H1 (cell line): ENCODE measurements around the gene ABCC4. TPM values are rescaled to one million over a fixed set of nuclear protein-coding genes. Genes with fewer than 3 reads are reported as not detected.

ENCODE experiments used
- CTCF ChIA-PET: fragments of 300-600 bp; sonication (Branson Sonifier 250); formaldehyde crosslinking; loops from one replicate; lab custom pipeline; 2021; ENCODE audit not compliant: partially characterized antibody; lab: Charles Lee
- POLR2A ChIA-PET: fragments of 300-600 bp; sonication (Branson Sonifier 250); formaldehyde crosslinking; loops from one replicate; lab custom pipeline; 2021; ENCODE audit warnings: inconsistent platforms; ENCODE audit not compliant: partially characterized antibody; lab: Charles Lee
- DNase-seq, 2 experiments: peaks; one replicate each; pipeline versions ENCODE4 v3.0.0 to v3.0.0-alpha.2; 2010 to 2022; ENCODE audit warnings: low spot score in 2 of 2, low read depth in 1 of 2, mixed read lengths in 1 of 2
- FAIRE-seq: peaks from 2 replicates; lab custom pipeline; 2011; peaks lifted over from hg19 to GRCh38; lab: Jason Lieb, UNC
- H2AFZ ChIP-seq: 2 replicates; pipeline ENCODE4 v1.8.1; 2012; ENCODE audit warnings: low read length, inconsistent platforms
- H2AK5ac ChIP-seq: 2 replicates; pipeline ENCODE4 v1.6.1; 2013; ENCODE audit warnings: low read depth, low read length
- H2BK120ac ChIP-seq: replicated peaks from 2 replicates; pipeline ENCODE3; 2013; ENCODE audit warnings: low read depth, low read length, inconsistent platforms
- H2BK12ac ChIP-seq: 2 replicates; pipeline ENCODE4 v1.6.1; 2013; ENCODE audit warnings: low read depth, low read length
- H2BK15ac ChIP-seq: 2 replicates; pipeline ENCODE4 v1.6.1; 2013; ENCODE audit warnings: low read length
- H2BK20ac ChIP-seq: 2 replicates; pipeline ENCODE4 v1.6.1; 2013; ENCODE audit warnings: low read length
- H2BK5ac ChIP-seq: 2 replicates; pipeline ENCODE4 v1.6.1; 2013; ENCODE audit warnings: low read depth, low read length
- H3K14ac ChIP-seq: 2 replicates; pipeline ENCODE4 v1.6.1; 2013; ENCODE audit warnings: inconsistent platforms; ENCODE audit not compliant: insufficient read length
- H3K18ac ChIP-seq: 2 replicates; pipeline ENCODE4 v1.6.1; 2013; ENCODE audit warnings: low read length; ENCODE audit errors: extremely low read depth
- H3K23ac ChIP-seq: 2 replicates; pipeline ENCODE4 v1.6.1; 2013; ENCODE audit warnings: inconsistent platforms; ENCODE audit not compliant: insufficient read length
- H3K23me2 ChIP-seq: 2 replicates; pipeline ENCODE4 v1.6.1; 2013; ENCODE audit warnings: low read depth, low read length
- H3K27ac ChIP-seq: 2 replicates; pipeline ENCODE4 v1.6.1; 2011; ENCODE audit warnings: low read depth, low read length, inconsistent platforms
- H3K27me3 ChIP-seq, 4 experiments: replicated peaks in 1 of 4; 1 replicate in 1 of 4; 2 replicates in 3 of 4; pipeline versions ENCODE4 v1.6.1 to v1.8.1; 2011 to 2013; ENCODE audit warnings: low read length in 3 of 4, mild to moderate bottlenecking in 3 of 4, inconsistent platforms in 2 of 4, mixed read lengths in 2 of 4, moderate library complexity in 1 of 4; ENCODE audit not compliant: control insufficient read depth in 3 of 4, insufficient read depth in 3 of 4; ENCODE audit errors: extremely low read depth in 1 of 4
- H3K36me3 ChIP-seq, 4 experiments: 2 replicates each; pipeline versions ENCODE4 v1.6.1 to v1.8.1; 2011 to 2013; ENCODE audit warnings: mild to moderate bottlenecking in 4 of 4, low read length in 3 of 4, moderate library complexity in 2 of 4, control low read depth in 1 of 4, inconsistent platforms in 1 of 4; ENCODE audit not compliant: insufficient read depth in 4 of 4, control insufficient read depth in 2 of 4
- H3K4ac ChIP-seq: replicated peaks from 2 replicates; pipeline ENCODE3; 2013; ENCODE audit warnings: low read length, low read depth, mixed read lengths, inconsistent platforms; ENCODE audit not compliant: insufficient read length
- H3K4me1 ChIP-seq, 4 experiments: replicated peaks in 1 of 4; 1 replicate in 1 of 4; 2 replicates in 3 of 4; pipeline versions ENCODE4 v1.6.1 to v1.8.1; 2011 to 2013; ENCODE audit warnings: low read length in 3 of 4, inconsistent platforms in 2 of 4, mixed read lengths in 1 of 4; ENCODE audit not compliant: insufficient read depth in 4 of 4, control insufficient read depth in 3 of 4
- H3K4me2 ChIP-seq, 2 experiments: 2 replicates each; pipeline versions ENCODE4 v1.6.1 to v1.8.1; 2011 to 2013; ENCODE audit warnings: low read depth in 2 of 2, low read length in 2 of 2, control low read depth in 1 of 2, inconsistent platforms in 1 of 2, mild to moderate bottlenecking in 1 of 2; ENCODE audit not compliant: insufficient read depth in 1 of 2
- H3K4me3 ChIP-seq, 4 experiments: fragments of 200-600, 300-600 bp in 1 of 4; sonication (generic), shearing (Covaris generic), sonication (Bioruptor Twin) in 1 of 4; 2 replicates each; pipeline versions ENCODE4 v1.5.1 to v1.8.1; 2011 to 2016; ENCODE audit warnings: low read length in 4 of 4, low read depth in 3 of 4, control low read depth in 2 of 4, inconsistent platforms in 2 of 4, mild to moderate bottlenecking in 2 of 4, mixed read lengths in 1 of 4, moderate library complexity in 1 of 4; ENCODE audit not compliant: insufficient read depth in 2 of 4; ENCODE audit errors: extremely low read depth in 1 of 4
- H3K56ac ChIP-seq: replicated peaks from 2 replicates; pipeline ENCODE3; 2013; ENCODE audit warnings: low read depth, mild to moderate bottlenecking, mixed read lengths, low read length, inconsistent platforms; ENCODE audit not compliant: insufficient read length
- H3K79me1 ChIP-seq: 2 replicates; pipeline ENCODE4 v1.6.1; 2013; ENCODE audit warnings: low read depth, low read length, control low read depth
- H3K79me2 ChIP-seq, 2 experiments: 2 replicates each; pipeline versions ENCODE4 v1.6.1 to v1.8.1; 2012 to 2013; ENCODE audit warnings: low read length in 2 of 2, mild to moderate bottlenecking in 2 of 2, inconsistent platforms in 1 of 2; ENCODE audit not compliant: insufficient read depth in 2 of 2, control insufficient read depth in 1 of 2
- H3K9ac ChIP-seq, 4 experiments: replicated peaks in 1 of 4; 1 replicate in 1 of 4; 2 replicates in 3 of 4; pipeline versions ENCODE4 v1.6.1 to v1.8.1; 2011 to 2013; ENCODE audit warnings: low read depth in 3 of 4, low read length in 3 of 4, control low read depth in 2 of 4, mild to moderate bottlenecking in 2 of 4, moderate library complexity in 2 of 4, inconsistent platforms in 1 of 4; ENCODE audit errors: extremely low read depth in 1 of 4
- H3K9me3 ChIP-seq, 2 experiments: 2 replicates each; pipeline versions ENCODE4 v1.6.1 to v1.8.1; 2012 to 2013; ENCODE audit warnings: mild to moderate bottlenecking in 2 of 2, moderate library complexity in 2 of 2, control low read depth in 1 of 2, inconsistent platforms in 1 of 2, low read depth in 1 of 2, low read length in 1 of 2, mixed read lengths in 1 of 2; ENCODE audit not compliant: insufficient read depth in 2 of 2
- H4K20me1 ChIP-seq, 2 experiments: replicated peaks in 1 of 2; 2 replicates each; pipeline versions ENCODE3 to v1.8.1; 2011 to 2013; ENCODE audit warnings: inconsistent platforms in 2 of 2, low read length in 2 of 2, mild to moderate bottlenecking in 1 of 2; ENCODE audit not compliant: insufficient read depth in 2 of 2, control insufficient read depth in 1 of 2
- H4K5ac ChIP-seq: 2 replicates; pipeline ENCODE4 v1.6.1; 2013; ENCODE audit warnings: low read length, low read depth, mixed read lengths, inconsistent platforms; ENCODE audit not compliant: insufficient read length
- H4K8ac ChIP-seq: 2 replicates; pipeline ENCODE4 v1.8.0; 2013; ENCODE audit warnings: mild to moderate bottlenecking, moderate library complexity, low read length, inconsistent platforms; ENCODE audit not compliant: insufficient read depth; ENCODE audit errors: extremely low read depth
- H4K91ac ChIP-seq: replicated peaks from 2 replicates; pipeline ENCODE3; 2013; ENCODE audit warnings: low read length, mixed read lengths, inconsistent platforms; ENCODE audit not compliant: insufficient read length
- ATF3 ChIP-seq: IDR thresholded peaks from 2 replicates; pipeline ENCODE4 v1.6.1; 2011; ENCODE audit warnings: low read depth, mild to moderate bottlenecking, low read length; ENCODE audit not compliant: insufficient read depth
- BCL11A ChIP-seq, 2 experiments: IDR thresholded peaks; one replicate each; pipeline ENCODE4 v1.6.1; 2011; ENCODE audit warnings: low read depth in 2 of 2, low read length in 2 of 2, mild to moderate bottlenecking in 2 of 2
- CHD1 ChIP-seq: IDR thresholded peaks from 2 replicates; pipeline ENCODE4 v1.6.1; 2012; ENCODE audit warnings: low read depth, low read length, improper control_type of control experiment
- CHD2 ChIP-seq: IDR thresholded peaks from 2 replicates; pipeline ENCODE4 v1.6.1; 2012; ENCODE audit warnings: low read length, improper control_type of control experiment
- FOSL1 ChIP-seq: IDR thresholded peaks from 2 replicates; pipeline ENCODE4 v1.6.1; 2011; ENCODE audit warnings: mild to moderate bottlenecking, low read depth, low read length, moderate library complexity; ENCODE audit not compliant: insufficient read depth
- HDAC2 ChIP-seq, 2 experiments: fragments of 300-600 bp in 1 of 2; sonication (generic) in 1 of 2; IDR thresholded peaks; 2 replicates each; pipeline ENCODE4 v1.6.1; 2011 to 2012; ENCODE audit warnings: low read depth in 2 of 2, low read length in 2 of 2, mild to moderate bottlenecking in 2 of 2, moderate library complexity in 2 of 2, borderline replicate concordance in 1 of 2, inconsistent platforms in 1 of 2
- JUND ChIP-seq: IDR thresholded peaks from 2 replicates; pipeline ENCODE4 v1.6.1; 2011; ENCODE audit warnings: mild to moderate bottlenecking, improper control_type of control experiment, low read length
- KDM1A ChIP-seq: fragments of 200-600, 300-600 bp; sonication (generic); IDR thresholded peaks from 2 replicates; pipeline ENCODE4 v1.7.1; 2016; ENCODE audit warnings: mild to moderate bottlenecking, low read length, borderline replicate concordance
- KDM5A ChIP-seq: fragments of 200-600 bp; IDR thresholded peaks from 2 replicates; pipeline ENCODE4 v1.7.1; 2012; ENCODE audit warnings: mild to moderate bottlenecking, low read length, inconsistent platforms, mixed read lengths
- NANOG ChIP-seq: IDR thresholded peaks from 2 replicates; pipeline ENCODE4 v1.6.1; 2011; ENCODE audit warnings: low read length, low read depth, mild to moderate bottlenecking, inconsistent platforms; ENCODE audit not compliant: insufficient read depth, poor library complexity, severe bottlenecking
- POU5F1 ChIP-seq: IDR thresholded peaks from 2 replicates; pipeline ENCODE4 v1.6.1; 2011; ENCODE audit warnings: low read depth, mild to moderate bottlenecking, low read length, moderate library complexity
- SP1 ChIP-seq: IDR thresholded peaks from 2 replicates; pipeline ENCODE4 v1.6.1; 2011; ENCODE audit warnings: low read depth, low read length
- SP4 ChIP-seq: IDR thresholded peaks from 2 replicates; pipeline ENCODE4 v1.6.1; 2012; ENCODE audit warnings: low read length, inconsistent platforms
- TBP ChIP-seq: IDR thresholded peaks from 2 replicates; pipeline ENCODE4 v1.6.1; 2011; ENCODE audit warnings: low read depth, low read length, improper control_type of control experiment
- WGBS, 2 experiments: shearing (Covaris generic) in 1 of 2; methylation state at CpG; one replicate each; pipeline versions ENCODE4 v1.1.6 to v1.1.7; 2013 to 2015; ENCODE audit warnings: low lambda C conversion rate in 2 of 2, mixed read lengths in 2 of 2, inconsistent platforms in 1 of 2, low coverage in 1 of 2, missing lambda C conversion rate in 1 of 2; ENCODE audit not compliant: insufficient replicate concordance in 2 of 2, insufficient coverage in 1 of 2, insufficient read length in 1 of 2; ENCODE audit errors: extremely low coverage in 1 of 2, missing lambda C conversion rate in 1 of 2; 5-methylcytosine and 5-hydroxymethylcytosine counted together
- polyA plus RNA-seq, 7 experiments: library from polyadenylated mRNA; depleted of rRNA in 3 of 7; stranded (reverse) in 5 of 7; unstranded in 2 of 7; fragments of >200 nt in 5 of 7; fragments of 200-250 nt in 2 of 7; gene quantifications; 1 replicate in 5 of 7; 2 replicates in 1 of 7; 4 replicates in 1 of 7; pipeline versions ENCODE4 v1.2.1 to v1.2.3, GENCODE V29; 2011 to 2013; ENCODE audit warnings: missing spikeins in 2 of 7, mixed read lengths in 2 of 7
- total RNA-seq: library from RNA; stranded (reverse); fragmentation: NEBNext Ultra II Directional; extraction: Animal tissue kit (Norgen Biotek cat#: 25700); gene quantifications from 2 replicates; pipeline ENCODE4 v1.2.1, GENCODE V29; 2021

ABCC4 gene
- total and polyA plus RNA-seq, 2 of the 8 experiments (the other 6 are each of a cell fraction or from before 2014, with no cell fraction given), result 4.0 to 14.1 TPM

DNA sequence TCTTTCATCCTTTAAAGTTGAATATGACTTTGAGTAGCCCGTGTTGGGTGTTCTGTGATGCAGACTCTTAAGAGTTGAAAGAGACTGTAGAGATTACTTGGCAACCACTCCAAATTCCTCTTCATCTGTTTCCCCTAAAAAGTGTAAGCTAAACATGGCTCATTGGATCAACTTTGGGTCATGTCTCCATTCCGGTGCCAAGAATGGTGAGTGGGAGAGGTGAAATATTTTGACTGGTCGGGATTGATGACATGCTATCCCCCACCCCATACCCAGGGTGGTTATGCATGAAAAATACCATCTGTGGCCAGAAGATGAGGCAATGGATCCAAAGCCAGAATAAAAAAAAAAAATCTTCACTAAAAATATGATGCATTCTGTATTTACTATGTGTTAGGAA lies 307.6 kb downstream of the ABCC4 start:
- no peak overlapping the region for H3K9ac ChIP-seq
- H2AFZ ChIP-seq, result no peak overlapping the region
- 89% methylated on average over 3 of the region's 3 CpGs; no CpG with 5 or more reads in 1 of the 2 experiments for WGBS, 2 experiments
- H4K5ac ChIP-seq, result no peak overlapping the region
- no peak overlapping the region for H3K56ac ChIP-seq
- no peaks in the 10 kb centered on the region for H3K79me2 ChIP-seq
- H3K27ac ChIP-seq, result no peak overlapping the region
- no peaks in the 10 kb centered on the region for H3K9me3 ChIP-seq
- H3K4me3 ChIP-seq, result no peak overlapping the region
- H3K4me2 ChIP-seq, result no peak overlapping the region
- H2BK20ac ChIP-seq, result no peak overlapping the region
- no peak overlapping the region for H2BK15ac ChIP-seq
- no peak overlapping the region for H4K91ac ChIP-seq
- no peaks in the 10 kb centered on the region for H3K23me2 ChIP-seq
- TF ChIP-seq SP1 (no peak), JUND (no peak), TBP (no peak), KDM1A (no peak), SP4 (no peak), FOSL1 (no peak), HDAC2 (IDR thresholded peaks at IDR 0.05; ENCODE audit: borderline replicate concordance in 1 of 2, low read depth in 2 of 2, low read length in 2 of 2) (no peak), NANOG (no peak), ATF3 (no peak), CHD1 (no peak), BCL11A (IDR thresholded peaks at IDR 0.05; ENCODE audit: low read depth in 2 of 2, low read length in 2 of 2) (no peak), CHD2 (no peak), POU5F1 (no peak), KDM5A (no peak)
- H3K4me1 ChIP-seq, result peaks cover 1 to 8% (median 5%) of the 10 kb centered on the region in 4 experiments; a peak in 2 of 7 replicates
- no peak overlapping the region for H3K23ac ChIP-seq
- no peaks in the 10 kb centered on the region for H3K36me3 ChIP-seq
- no peak overlapping the region for H3K18ac ChIP-seq
- H3K79me1 ChIP-seq, result no peaks in the 10 kb centered on the region
- H2BK5ac ChIP-seq, result no peak overlapping the region
- H2AK5ac ChIP-seq, result no peak overlapping the region
- ChIA-PET CTCF (interaction anchor here (0.6 kb wide), 1 partner anchor 11 kb away, joined by 3 read pairs; no protein-coding TSS in a partner anchor), POLR2A (interaction anchor here (1.2 kb wide), 1 partner anchor 9 kb away, joined by 3 read pairs; no protein-coding TSS in a partner anchor)
- no peak for DNase-seq
- H3K4ac ChIP-seq, result no peak overlapping the region
- no peak overlapping the region for H3K14ac ChIP-seq
- no peak overlapping the region for H2BK12ac ChIP-seq
- H4K20me1 ChIP-seq, result no peaks in the 10 kb centered on the region
- FAIRE-seq, result no peak
- no peaks in the 10 kb centered on the region for H3K27me3 ChIP-seq
- no peak overlapping the region for H2BK120ac ChIP-seq
- H4K8ac ChIP-seq, result no peak overlapping the region
